Small intestine (tissue), 7 donors: Measurements from ENCODE around the gene PDGFC. TPM values are rescaled to one million over a fixed set of nuclear protein-coding genes. Genes with fewer than 3 reads are reported as not detected.

ENCODE experiments used
- DNase-seq, 2 donors: peaks; one replicate each; pipeline versions ENCODE4 v3.0.0 to v3.0.0-alpha.2; 2013
- FAIRE-seq: peaks from 2 replicates; lab custom pipeline; 2012; peaks lifted over from hg19 to GRCh38; lab: Jason Lieb, UNC
- H3K27ac ChIP-seq, 3 donors: one replicate each; pipeline ENCODE4 v1.5.1; 2013; ENCODE audit warnings: low read length in 2 of 3, mild to moderate bottlenecking in 2 of 3, control low read depth in 1 of 3, inconsistent platforms in 1 of 3, low read depth in 1 of 3, moderate library complexity in 1 of 3
- H3K27me3 ChIP-seq, 3 donors: one replicate each; pipeline ENCODE4 v1.6.1; 2013; ENCODE audit warnings: low read length in 3 of 3, inconsistent platforms in 1 of 3; ENCODE audit not compliant: control insufficient read depth in 3 of 3, insufficient read depth in 3 of 3
- H3K36me3 ChIP-seq, 3 donors: one replicate each; pipeline ENCODE4 v1.6.1; 2013; ENCODE audit warnings: low read length in 3 of 3, inconsistent platforms in 1 of 3, low read depth in 1 of 3, mild to moderate bottlenecking in 1 of 3, moderate library complexity in 1 of 3; ENCODE audit not compliant: control insufficient read depth in 3 of 3, insufficient read depth in 2 of 3
- H3K4me1 ChIP-seq, 3 donors: one replicate each; pipeline ENCODE4 v1.6.1; 2013; ENCODE audit warnings: low read length in 2 of 3, inconsistent platforms in 1 of 3, low read depth in 1 of 3, mild to moderate bottlenecking in 1 of 3, moderate library complexity in 1 of 3; ENCODE audit not compliant: control insufficient read depth in 3 of 3, insufficient read depth in 2 of 3
- H3K4me3 ChIP-seq, 3 donors: one replicate each; pipeline ENCODE4 v1.5.1; 2013; ENCODE audit warnings: low read length in 3 of 3, control low read depth in 1 of 3, inconsistent platforms in 1 of 3, low read depth in 1 of 3, mild to moderate bottlenecking in 1 of 3, moderate library complexity in 1 of 3
- H3K9me3 ChIP-seq, 2 donors: one replicate each; pipeline ENCODE4 v1.6.1; 2013; ENCODE audit warnings: low read depth in 1 of 2, low read length in 1 of 2; ENCODE audit not compliant: control insufficient read depth in 2 of 2, insufficient read depth in 1 of 2
- WGBS, 3 donors: extraction: QIAGEN DNeasy Blood & Tissue Kit; methylation state at CpG; one replicate each; pipeline ENCODE4 v1.1.7; 2013; 5-methylcytosine and 5-hydroxymethylcytosine counted together
- polyA plus RNA-seq, 4 donors: library from polyadenylated mRNA; stranded (reverse) in 3 of 4; unstranded in 1 of 4; fragments of 200-250 nt in 3 of 4; fragments of 120-200 nt in 1 of 4; gene quantifications; one replicate each; pipeline versions ENCODE4 v1.2.1 to v1.2.3, GENCODE V29; 2013
- donor health status: healthy with polysubstance abuse.
- donor health status: control.
- donor health status: control.
- donor health status: Bipolar disorder and iron deficiency.
- donor health status: healthy.

Gene PDGFC
- polyA plus RNA-seq, 4 donors: 2.4 to 22.2 (median 3.2) TPM

GRCh38 chr4:156970501-156971164 lies 966 bp downstream of the PDGFC start:
- Histone ChIP-seq H3K4me3 (peak overlapping the region; percentile 54 to 96 (median 75)), H3K27me3 (peaks cover 0 to 3% (median 0%) of the 10 kb centered on the region in 3 donors), H3K9me3 (no peaks in the 10 kb centered on the region), H3K36me3 (no peaks in the 10 kb centered on the region), H3K27ac (peak overlapping the region; percentile 2 to 64 (median 61)), H3K4me1 (peaks cover 0 to 21% (median 0%) of the 10 kb centered on the region in 3 donors)
- FAIRE-seq: no peak
- DNase-seq: peak; percentile 66 to 81
- WGBS, 3 donors: 0 to 3% (median 2%) methylated on average over 22 of the region's 22 CpGs

DNA sequence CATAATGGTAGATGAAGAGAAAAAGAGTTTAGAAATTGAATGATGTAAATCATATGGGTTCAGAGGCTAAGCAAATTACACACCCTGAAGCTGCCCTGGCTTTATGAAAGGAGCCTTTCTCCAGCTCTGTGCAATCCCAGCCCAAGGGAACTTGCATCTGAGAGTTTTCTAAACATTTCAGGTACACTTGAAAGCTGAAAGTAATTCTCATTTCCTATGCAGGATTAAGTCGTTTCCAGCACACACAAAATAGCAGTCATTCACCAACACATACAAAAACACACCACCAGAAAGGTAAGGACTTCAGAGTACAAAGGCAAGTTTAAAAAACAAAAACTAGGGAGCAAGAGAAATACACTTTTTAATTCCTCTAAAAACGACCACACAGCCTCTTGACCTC lies 1.7 kb downstream of the PDGFC start:
- FAIRE-seq (no peak), DNase-seq (peak in 1 of 2 donors; percentile 11)
- H3K36me3 ChIP-seq: no peaks in the 10 kb centered on the region
- peaks cover 0 to 15% (median 0%) of the 10 kb centered on the region in 3 donors for H3K4me1 ChIP-seq
- peak overlapping the region in 2 of 3 donors; percentile 75 to 96 for H3K4me3 ChIP-seq
- H3K27ac ChIP-seq: no peak overlapping the region
- 2 to 8% (median 2%) methylated on average over 2 of the region's 2 CpGs for WGBS, 3 donors
- peaks cover 0 to 3% (median 0%) of the 10 kb centered on the region in 3 donors for H3K27me3 ChIP-seq
- H3K9me3 ChIP-seq: no peaks in the 10 kb centered on the region

- DNase-seq (peak; percentile 41 to 57), FAIRE-seq (no peak)
- Histone ChIP-seq H3K4me3 (no peak overlapping the region), H3K27ac (peak overlapping the region in 1 of 3 donors; percentile 39), H3K27me3 (peaks cover 0 to 3% (median 0%) of the 10 kb centered on the region in 3 donors), H3K4me1 (peaks cover 0 to 15% (median 0%) of the 10 kb centered on the region in 3 donors), H3K36me3 (no peaks in the 10 kb centered on the region), H3K9me3 (no peaks in the 10 kb centered on the region)
- WGBS, 3 donors: 13 to 46% (median 21%) methylated on average over 3 of the region's 3 CpGs
These were observed 2.5 kb downstream of the PDGFC start for GRCh38 chr4:156969101-156969500.

- Histone ChIP-seq H3K36me3 (no peaks in the 10 kb centered on the region), H3K4me3 (no peak overlapping the region), H3K4me1 (peaks cover 0 to 15% (median 0%) of the 10 kb centered on the region in 3 donors), H3K27ac (peak overlapping the region in 1 of 3 donors; percentile 39), H3K9me3 (no peaks in the 10 kb centered on the region), H3K27me3 (peaks cover 0 to 3% (median 0%) of the 10 kb centered on the region in 3 donors)
- FAIRE-seq: no peak
- DNase-seq: peak; percentile 66 to 81
- WGBS, 3 donors: 7 to 21% (median 7%) methylated on average over 2 of the region's 2 CpGs
These were observed 3.1 kb downstream of the PDGFC start for GRCh38 chr4:156968479-156968984.

DNA sequence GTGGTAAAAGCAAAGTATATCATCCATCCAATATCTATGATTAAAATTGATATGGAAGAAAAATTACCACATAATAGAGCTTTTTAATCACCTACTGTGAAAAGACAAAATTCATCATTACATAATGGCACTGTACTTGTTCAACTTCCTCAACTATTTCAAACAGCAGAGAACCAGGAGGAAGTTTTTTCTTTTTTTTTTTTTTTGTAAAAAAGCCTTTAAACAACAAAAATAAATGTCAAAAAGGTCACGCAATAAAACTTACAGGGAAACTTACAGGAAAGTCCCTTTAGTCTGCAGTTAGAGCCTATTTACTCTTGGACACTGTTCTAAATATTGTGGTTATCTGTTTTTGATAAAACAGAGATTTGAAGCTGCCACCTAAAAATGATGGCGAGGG lies 4.8 kb downstream of the PDGFC start:
- no peak for FAIRE-seq
- 70 to 76% (median 72%) methylated on average over 2 of the region's 2 CpGs for WGBS, 3 donors
- Histone ChIP-seq H3K27me3 (peaks cover 0 to 3% (median 0%) of the 10 kb centered on the region in 3 donors), H3K27ac (no peak overlapping the region), H3K36me3 (no peaks in the 10 kb centered on the region), H3K4me1 (peaks cover 0 to 8% (median 0%) of the 10 kb centered on the region in 3 donors), H3K9me3 (no peaks in the 10 kb centered on the region), H3K4me3 (no peak overlapping the region)
- DNase-seq: no peak

GRCh38 chr4:156963419-156963818 lies 8.2 kb downstream of the PDGFC start:
- Histone ChIP-seq H3K27ac (no peak overlapping the region), H3K4me1 (no peaks in the 10 kb centered on the region), H3K36me3 (no peaks in the 10 kb centered on the region), H3K9me3 (no peaks in the 10 kb centered on the region), H3K27me3 (no peaks in the 10 kb centered on the region), H3K4me3 (no peak overlapping the region)
- WGBS, 3 donors: 78 to 84% (median 80%) methylated on average over 3 of the region's 3 CpGs
- FAIRE-seq (no peak), DNase-seq (no peak)

- Histone ChIP-seq H3K9me3 (no peaks in the 10 kb centered on the region), H3K36me3 (no peaks in the 10 kb centered on the region), H3K4me1 (no peaks in the 10 kb centered on the region), H3K4me3 (no peak overlapping the region), H3K27ac (no peak overlapping the region), H3K27me3 (no peaks in the 10 kb centered on the region)
- DNase-seq: peak; percentile 5 to 17
- no peak for FAIRE-seq
- 28 to 41% (median 36%) methylated on average over 3 of the region's 3 CpGs for WGBS, 3 donors
These were observed 9.0 kb downstream of the PDGFC start for GRCh38 chr4:156962528-156962974.

GRCh38 chr4:156962058-156962358 lies 9.6 kb downstream of the PDGFC start:
- H3K4me3 ChIP-seq: no peak overlapping the region
- H3K4me1 ChIP-seq: no peaks in the 10 kb centered on the region
- H3K27me3 ChIP-seq: no peaks in the 10 kb centered on the region
- WGBS, 3 donors: 67 to 84% (median 76%) methylated on average over 3 of the region's 3 CpGs
- H3K36me3 ChIP-seq: no peaks in the 10 kb centered on the region
- DNase-seq: no peak
- FAIRE-seq: no peak
- no peak overlapping the region for H3K27ac ChIP-seq
- no peaks in the 10 kb centered on the region for H3K9me3 ChIP-seq
